WERI-Rb-1 (cell line): Measurements from ENCODE around the gene ITFG1.

ENCODE experiments used
- DNase-seq: peaks from one replicate; pipeline ENCODE4 v3.0.0-alpha.2; 2020
- H3K27ac ChIP-seq: fragments of 250-450 bp; sonication (Bioruptor Pico); 2 replicates; pipeline ENCODE4 v1.5.1; 2020; ENCODE audit warnings: mild to moderate bottlenecking, moderate library complexity
- H3K27me3 ChIP-seq: fragments of 250-450 bp; sonication (Bioruptor Pico); 2 replicates; pipeline ENCODE4 v1.5.1; 2021; ENCODE audit warnings: mild to moderate bottlenecking, low read depth, moderate library complexity; ENCODE audit not compliant: insufficient read depth, severe bottlenecking
- H3K36me3 ChIP-seq: fragments of 250-450 bp; sonication (Bioruptor Pico); 2 replicates; pipeline ENCODE4 v1.5.1; 2020; ENCODE audit warnings: mild to moderate bottlenecking, moderate library complexity
- H3K4me3 ChIP-seq: 2 replicates; pipeline ENCODE4 v1.5.1; 2011; ENCODE audit warnings: low read depth, mild to moderate bottlenecking, control low read depth, low read length
- H3K9me3 ChIP-seq: fragments of 250-450 bp; sonication (Bioruptor Pico); 2 replicates; pipeline ENCODE4 v1.5.1; 2021; ENCODE audit warnings: mild to moderate bottlenecking, moderate library complexity; ENCODE audit not compliant: severe bottlenecking
- TF ChIP-seq, protein P1 (sequence below): IDR thresholded peaks from 2 replicates; pipeline ENCODE4 v1.5.1; 2011; ENCODE audit warnings: low read depth, mild to moderate bottlenecking, control low read depth, inconsistent platforms, low read length

The ITFG1 gene

DNA sequence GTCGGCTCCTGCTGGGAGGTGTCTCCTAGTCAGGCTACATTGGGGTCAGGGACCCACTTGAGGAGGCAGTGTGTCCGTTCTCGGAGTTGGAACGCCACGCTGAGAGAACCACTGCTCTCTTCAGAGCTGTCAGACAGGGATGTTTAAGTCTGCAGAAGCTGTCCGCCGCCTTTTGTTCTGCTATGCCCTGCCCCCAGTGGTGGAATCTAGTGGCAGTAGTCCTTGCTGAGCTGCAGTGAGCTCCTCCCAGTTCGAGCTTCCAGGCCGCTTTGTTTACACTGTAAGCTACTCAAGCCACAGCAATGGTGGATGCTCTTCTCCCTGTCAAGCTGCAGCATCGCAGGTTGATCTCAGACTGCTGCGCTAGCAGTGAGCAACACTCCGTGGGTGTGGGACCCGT lies 36.0 kb downstream of the ITFG1 start:
- Histone ChIP-seq H3K27ac (no peak overlapping the region), H3K36me3 (peaks cover 10% of the 10 kb centered on the region)
- TF ChIP-seq, protein P1, sequence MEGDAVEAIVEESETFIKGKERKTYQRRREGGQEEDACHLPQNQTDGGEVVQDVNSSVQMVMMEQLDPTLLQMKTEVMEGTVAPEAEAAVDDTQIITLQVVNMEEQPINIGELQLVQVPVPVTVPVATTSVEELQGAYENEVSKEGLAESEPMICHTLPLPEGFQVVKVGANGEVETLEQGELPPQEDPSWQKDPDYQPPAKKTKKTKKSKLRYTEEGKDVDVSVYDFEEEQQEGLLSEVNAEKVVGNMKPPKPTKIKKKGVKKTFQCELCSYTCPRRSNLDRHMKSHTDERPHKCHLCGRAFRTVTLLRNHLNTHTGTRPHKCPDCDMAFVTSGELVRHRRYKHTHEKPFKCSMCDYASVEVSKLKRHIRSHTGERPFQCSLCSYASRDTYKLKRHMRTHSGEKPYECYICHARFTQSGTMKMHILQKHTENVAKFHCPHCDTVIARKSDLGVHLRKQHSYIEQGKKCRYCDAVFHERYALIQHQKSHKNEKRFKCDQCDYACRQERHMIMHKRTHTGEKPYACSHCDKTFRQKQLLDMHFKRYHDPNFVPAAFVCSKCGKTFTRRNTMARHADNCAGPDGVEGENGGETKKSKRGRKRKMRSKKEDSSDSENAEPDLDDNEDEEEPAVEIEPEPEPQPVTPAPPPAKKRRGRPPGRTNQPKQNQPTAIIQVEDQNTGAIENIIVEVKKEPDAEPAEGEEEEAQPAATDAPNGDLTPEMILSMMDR: no peak

DNA sequence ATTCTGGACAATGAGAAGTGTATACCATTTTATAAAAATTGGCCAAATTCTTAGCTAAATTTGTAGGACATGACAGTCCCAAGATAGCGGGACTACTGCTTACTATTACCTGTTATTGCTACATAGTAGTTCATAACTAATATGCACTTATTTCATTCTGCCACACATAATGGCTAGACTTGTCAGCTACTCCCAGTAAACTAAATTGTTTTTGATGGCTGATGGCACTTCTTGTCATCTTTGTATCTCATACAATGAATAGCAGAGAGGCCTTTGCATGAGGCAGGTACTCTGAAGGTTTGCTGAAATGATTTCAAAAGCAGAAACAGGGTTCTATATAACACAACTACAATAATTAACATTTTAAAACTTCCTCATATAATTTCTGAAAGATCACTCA lies 44.0 kb downstream of the ITFG1 start:
- TF ChIP-seq, protein P1: no peak
- Histone ChIP-seq H3K36me3 (no peaks in the 10 kb centered on the region), H3K4me3 (no peak overlapping the region), H3K27ac (no peak overlapping the region), H3K27me3 (no peaks in the 10 kb centered on the region), H3K9me3 (no peaks in the 10 kb centered on the region)
- no peak for DNase-seq

More for the DNA sequence above, 36.0 kb downstream of the ITFG1 start:
- DNase-seq: no peak
- Histone ChIP-seq H3K9me3 (no peaks in the 10 kb centered on the region), H3K27me3 (no peaks in the 10 kb centered on the region), H3K4me3 (no peak overlapping the region)

DNA sequence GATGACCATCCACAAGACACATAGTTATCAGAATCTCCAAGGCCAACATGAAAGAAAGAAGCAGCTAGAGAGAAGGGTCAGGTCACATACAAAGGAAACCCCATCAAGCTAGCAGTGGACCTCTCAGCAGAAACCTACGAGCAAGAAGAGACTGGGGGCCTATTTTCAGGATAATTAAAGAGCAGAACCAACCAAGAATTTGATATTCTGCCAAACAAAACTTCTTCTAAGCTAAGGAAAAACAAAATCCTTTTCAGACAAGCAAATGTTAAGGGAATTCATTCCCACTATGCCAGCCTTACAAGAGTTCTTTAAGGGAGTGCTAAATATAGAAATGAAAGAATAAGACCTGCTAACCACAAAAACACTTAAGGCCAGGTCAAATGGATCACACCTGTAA lies 47.8 kb downstream of the ITFG1 start:
- H3K27me3 ChIP-seq: no peaks in the 10 kb centered on the region
- TF ChIP-seq, protein P1: no peak
- no peaks in the 10 kb centered on the region for H3K9me3 ChIP-seq
- DNase-seq: no peak
- no peaks in the 10 kb centered on the region for H3K36me3 ChIP-seq
- no peak overlapping the region for H3K27ac ChIP-seq
- H3K4me3 ChIP-seq: no peak overlapping the region

DNA sequence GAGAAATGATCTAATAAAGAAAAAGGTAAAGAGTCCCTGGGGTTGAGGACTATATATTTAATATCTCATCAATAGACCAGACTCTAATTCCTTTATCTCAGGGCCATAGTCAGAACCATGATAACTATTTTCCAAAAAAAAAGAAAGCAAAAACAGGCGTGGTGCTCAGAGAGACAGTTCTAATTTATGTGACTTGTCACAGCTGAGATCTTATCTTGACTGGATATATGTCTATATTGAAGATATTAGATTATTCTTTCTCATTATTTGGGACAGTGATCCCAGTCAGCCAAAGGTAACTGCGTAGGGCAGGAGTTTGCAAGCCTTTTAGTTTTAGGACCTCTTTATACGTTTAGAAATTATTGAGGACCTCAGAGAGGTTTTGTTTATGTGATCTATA lies 52.4 kb downstream of the ITFG1 start:
- Histone ChIP-seq H3K27ac (no peak overlapping the region), H3K36me3 (no peaks in the 10 kb centered on the region), H3K9me3 (no peaks in the 10 kb centered on the region), H3K4me3 (no peak overlapping the region), H3K27me3 (no peaks in the 10 kb centered on the region)
- DNase-seq: no peak
- TF ChIP-seq, protein P1: no peak

DNA sequence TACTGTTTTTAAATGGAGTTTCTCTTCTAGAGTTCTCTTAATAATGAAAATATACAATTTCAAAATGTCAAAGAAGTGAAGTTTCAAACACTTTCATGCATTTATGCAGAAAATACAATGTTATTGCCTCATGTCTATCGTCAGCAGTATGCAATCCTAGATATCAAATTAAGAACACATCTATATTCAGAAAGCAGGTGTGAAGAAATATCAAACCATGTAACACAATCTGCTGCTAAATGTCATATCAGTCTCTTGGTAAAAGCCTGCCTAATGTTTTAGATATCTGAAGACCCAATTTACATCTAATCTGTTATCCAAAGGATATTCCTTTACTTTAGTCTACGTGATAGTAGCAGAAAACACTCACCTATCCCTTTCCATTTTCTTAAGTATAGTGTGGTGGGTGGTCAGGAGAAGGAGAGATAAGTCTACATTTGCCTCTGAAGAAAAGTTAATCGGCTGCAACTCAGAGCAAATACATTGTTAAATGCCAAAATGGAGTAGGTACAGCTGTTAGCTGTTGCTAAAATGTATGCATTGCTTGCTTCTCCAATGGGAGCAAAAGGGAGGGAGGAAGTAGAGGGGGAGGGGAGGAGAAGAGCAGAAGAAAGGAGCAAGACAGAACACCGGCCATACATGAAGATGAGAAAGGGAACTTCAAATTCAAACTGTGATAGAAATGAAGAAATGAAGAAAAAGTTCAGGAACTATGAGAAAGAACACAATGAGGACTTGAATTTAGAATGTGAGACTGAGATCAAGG lies 64.9 kb downstream of the ITFG1 start:
- Histone ChIP-seq H3K4me3 (no peak overlapping the region), H3K9me3 (no peaks in the 10 kb centered on the region), H3K27me3 (no peaks in the 10 kb centered on the region), H3K27ac (no peak overlapping the region), H3K36me3 (no peaks in the 10 kb centered on the region)
- no peak for DNase-seq
- TF ChIP-seq, protein P1: no peak

DNA sequence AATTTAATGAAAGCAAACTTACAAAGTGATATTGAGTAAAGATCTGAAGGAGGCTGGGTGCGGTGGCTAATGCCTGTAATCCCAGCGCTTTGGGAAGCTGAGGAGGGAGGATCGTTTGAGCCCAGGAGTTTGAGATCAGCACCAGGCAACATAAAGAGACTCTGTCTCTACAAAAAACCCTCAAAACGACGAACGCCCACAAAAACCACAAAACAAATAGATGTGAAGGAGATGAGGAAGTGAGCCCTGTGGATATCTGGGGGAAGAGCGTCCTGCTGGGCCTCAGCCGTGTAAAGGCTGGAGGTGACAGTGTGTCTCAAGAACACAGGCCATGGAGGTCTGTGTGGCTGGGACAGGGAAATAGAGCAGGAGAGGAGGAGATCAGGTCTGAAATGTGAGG lies 68.8 kb downstream of the ITFG1 start:
- H3K36me3 ChIP-seq: no peaks in the 10 kb centered on the region
- no peak overlapping the region for H3K27ac ChIP-seq
- H3K4me3 ChIP-seq: no peak overlapping the region
- TF ChIP-seq, protein P1: no peak
- H3K9me3 ChIP-seq: no peaks in the 10 kb centered on the region
- DNase-seq: no peak
- no peaks in the 10 kb centered on the region for H3K27me3 ChIP-seq
